Stimulated activated CD8-positive, alpha-beta memory T cell treated with anti-CD3 and anti-CD28 coated beads, Interleukin-12 subunit alpha, Interleukin-12 subunit beta, amount 100 ng/mL, for 4 hours (primary cell): ENCODE results near the gene SLFN11.
A peak's percentile ranks its signal among the peaks of the same experiment; 100 is the strongest.
"Not testable (repeated sequence)": the region's sequence is repeated elsewhere in the genome, so short reads cannot be mapped to it uniquely, and the experiment has no call there.

Experiments used
- DNase-seq: peaks from one replicate; pipeline ENCODE4 v3.0.0-alpha.2; 2020; ENCODE audit warnings: low read depth

SLFN11 gene

GRCh38 chr17:35373534-35373983, at the start of gene SLFN11:
SLFN11 (minus strand) TSS chr17:35373621; CDS start chr17:35363807, 9,814 bp downstream.
- DNase-seq, result peak; percentile 76

- not testable (repeated sequence) for DNase-seq
Observed at GRCh38 chr17:35421069-35421468, 47.6 kb upstream of the SLFN11 start.

DNA sequence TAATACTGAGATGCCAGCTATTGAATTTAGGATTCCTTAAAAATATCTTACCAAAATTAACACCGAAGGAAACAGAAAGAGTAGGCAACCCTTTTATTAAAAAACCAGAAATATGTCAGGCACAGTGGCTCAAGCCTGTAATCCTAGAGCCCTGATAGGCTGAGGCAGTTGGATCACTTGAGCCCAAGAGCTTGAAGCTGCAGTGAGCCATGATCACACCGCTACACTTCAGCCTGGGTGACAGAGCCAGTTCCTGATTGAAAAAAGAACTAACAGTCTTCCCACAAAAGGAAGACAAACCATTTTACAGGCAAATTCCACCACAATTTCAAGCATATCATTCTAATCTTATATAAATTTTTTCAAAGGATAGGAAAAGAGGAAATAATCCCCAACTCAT, 43.2 kb upstream of the SLFN11 start:
- no peak for DNase-seq

- not testable (repeated sequence) for DNase-seq
Observed at GRCh38 chr17:35414707-35415106, 41.3 kb upstream of the SLFN11 start.

GRCh38 chr17:35414247-35414646, 40.8 kb upstream of the SLFN11 start:
- DNase-seq, result no peak

DNA sequence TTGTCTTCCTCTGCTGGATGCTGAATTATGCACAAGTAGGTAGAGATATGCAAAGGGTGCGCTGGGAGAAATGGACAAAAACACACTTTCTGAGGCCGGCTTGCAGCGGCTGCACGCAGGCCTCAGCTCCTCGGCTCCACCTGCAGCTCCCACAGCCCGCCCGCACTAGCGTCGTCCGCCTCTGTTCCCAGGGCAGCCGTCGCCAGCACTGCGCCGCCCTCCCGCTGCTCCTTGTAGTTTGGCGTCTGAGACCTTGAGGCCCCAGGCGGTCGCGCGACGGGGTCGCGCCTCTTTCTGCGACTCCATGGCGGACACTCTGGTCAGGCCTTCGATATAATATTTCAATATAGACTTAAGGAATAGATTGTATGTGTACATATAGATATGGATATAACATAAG, 34.1 kb upstream of the SLFN11 start:
- DNase-seq, result no peak

DNA sequence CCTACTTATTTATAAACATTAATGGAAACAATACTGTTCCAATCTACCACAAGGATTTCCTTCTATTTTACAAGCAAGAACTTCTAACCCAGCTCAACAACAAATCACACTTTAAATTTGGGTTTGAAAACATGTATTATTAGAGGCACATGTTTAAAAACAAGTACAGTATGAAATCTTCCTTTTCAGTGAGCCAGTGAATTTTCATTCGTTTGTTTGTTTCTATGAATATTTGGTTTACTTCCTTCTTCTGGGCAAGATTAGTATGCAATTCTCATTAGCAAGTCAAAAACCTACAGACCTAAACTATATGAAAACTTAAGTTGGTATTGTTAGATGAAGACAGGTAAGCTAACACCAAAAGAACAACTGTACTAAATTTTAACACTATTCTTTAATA, 33.1 kb upstream of the SLFN11 start:
- no peak for DNase-seq

- DNase-seq, result no peak
Observed at GRCh38 chr17:35404360-35404759, 30.9 kb upstream of the SLFN11 start.

- DNase-seq, result not testable (repeated sequence)
Observed at GRCh38 chr17:35393783-35394182, 20.4 kb upstream of the SLFN11 start.

- DNase-seq, result no peak
Observed at GRCh38 chr17:35390663-35391062, 17.2 kb upstream of the SLFN11 start.

DNA sequence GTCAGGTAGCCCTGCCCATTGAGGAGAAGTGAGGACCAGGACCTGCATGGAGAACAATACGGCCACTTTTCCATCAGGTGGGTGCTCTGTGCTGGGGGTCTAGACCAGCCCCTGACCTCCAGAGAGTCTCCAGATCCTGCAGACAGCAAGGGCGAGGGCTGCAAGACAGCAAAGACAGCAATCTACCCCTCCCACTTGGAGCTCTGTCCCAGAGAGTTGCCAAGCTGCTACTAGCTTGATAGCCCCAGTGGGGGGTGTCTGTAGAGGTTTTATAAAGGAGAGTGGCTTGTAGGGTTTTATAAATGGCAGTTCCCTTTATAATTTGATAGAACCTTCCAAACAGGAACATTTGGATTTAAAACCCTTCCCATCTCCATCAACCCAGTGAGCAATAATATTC, 16.7 kb upstream of the SLFN11 start:
- DNase-seq, result no peak

GRCh38 chr17:35387496-35387895, 14.1 kb upstream of the SLFN11 start:
- no peak for DNase-seq

DNA sequence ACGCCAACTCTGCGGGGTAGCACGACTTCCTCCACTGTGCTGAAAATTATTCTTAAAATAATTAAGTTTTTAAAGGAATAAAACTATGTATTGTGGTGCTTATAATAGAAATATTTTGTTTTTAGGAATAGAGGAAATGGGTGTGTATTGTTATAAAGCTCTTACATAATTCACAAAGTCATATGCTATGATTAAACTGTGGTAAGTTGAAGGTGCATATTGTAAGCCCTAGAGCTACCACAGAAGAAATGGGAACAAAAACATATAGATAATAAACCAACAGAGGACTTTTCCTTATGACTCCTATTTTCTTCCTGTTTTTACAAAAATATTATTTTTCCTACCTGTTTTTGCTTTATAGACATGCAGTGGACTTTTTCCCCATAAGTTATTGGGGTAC, 4.3 kb upstream of the SLFN11 start:
- no peak for DNase-seq

- DNase-seq, result no peak
Observed at GRCh38 chr17:35377068-35377467, 3.6 kb upstream of the SLFN11 start.

DNA sequence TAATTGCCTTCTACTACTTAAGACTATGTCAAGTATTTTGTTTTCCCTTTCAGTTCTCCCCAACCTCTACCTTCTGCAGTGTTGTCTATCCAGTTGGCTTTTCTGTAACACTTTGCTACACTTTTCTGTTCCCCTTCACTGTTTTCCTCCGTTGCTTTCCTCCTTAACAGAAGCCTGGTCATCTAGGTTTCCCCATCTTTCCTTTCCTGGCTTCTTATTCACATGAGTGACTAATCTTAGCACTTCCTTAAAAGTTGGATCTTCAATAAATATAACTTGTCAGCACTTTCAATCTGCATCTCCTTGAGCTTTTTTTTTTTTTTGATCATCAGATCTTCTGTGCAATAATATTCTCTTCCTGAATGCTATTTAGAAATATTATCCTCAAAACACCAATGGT, 2.8 kb upstream of the SLFN11 start:
- DNase-seq, result no peak

DNA sequence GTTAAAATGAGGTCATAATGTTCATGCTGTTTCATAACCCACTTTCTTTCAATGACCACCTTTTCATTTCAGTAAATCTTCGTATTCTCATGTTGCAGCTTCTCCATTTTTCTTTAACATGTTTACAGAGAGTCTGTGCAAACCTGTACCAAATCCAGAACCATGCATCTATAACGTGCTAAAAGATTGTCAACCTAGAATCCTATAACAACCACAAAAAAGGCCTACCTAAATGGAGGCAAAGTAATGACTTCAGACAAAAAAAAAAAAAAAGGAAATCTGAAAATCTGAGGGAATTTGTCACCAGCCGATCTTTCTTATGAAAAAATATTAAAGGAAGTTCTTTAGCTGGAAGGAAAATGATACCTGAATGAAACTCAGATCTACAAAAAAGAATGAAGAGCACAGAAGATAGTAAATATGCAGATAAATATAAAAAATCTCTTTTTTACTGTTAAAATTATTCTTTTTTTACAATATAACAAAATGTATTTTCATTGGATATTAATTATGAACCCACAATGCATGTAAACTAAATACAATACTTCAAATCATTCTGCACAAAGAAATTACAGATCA, 1.4 kb upstream of the SLFN11 start:
- DNase-seq, result no peak

- peak; percentile 22 for DNase-seq
Observed at GRCh38 chr17:35373984-35374765, 754 bp upstream of the SLFN11 start.

DNA sequence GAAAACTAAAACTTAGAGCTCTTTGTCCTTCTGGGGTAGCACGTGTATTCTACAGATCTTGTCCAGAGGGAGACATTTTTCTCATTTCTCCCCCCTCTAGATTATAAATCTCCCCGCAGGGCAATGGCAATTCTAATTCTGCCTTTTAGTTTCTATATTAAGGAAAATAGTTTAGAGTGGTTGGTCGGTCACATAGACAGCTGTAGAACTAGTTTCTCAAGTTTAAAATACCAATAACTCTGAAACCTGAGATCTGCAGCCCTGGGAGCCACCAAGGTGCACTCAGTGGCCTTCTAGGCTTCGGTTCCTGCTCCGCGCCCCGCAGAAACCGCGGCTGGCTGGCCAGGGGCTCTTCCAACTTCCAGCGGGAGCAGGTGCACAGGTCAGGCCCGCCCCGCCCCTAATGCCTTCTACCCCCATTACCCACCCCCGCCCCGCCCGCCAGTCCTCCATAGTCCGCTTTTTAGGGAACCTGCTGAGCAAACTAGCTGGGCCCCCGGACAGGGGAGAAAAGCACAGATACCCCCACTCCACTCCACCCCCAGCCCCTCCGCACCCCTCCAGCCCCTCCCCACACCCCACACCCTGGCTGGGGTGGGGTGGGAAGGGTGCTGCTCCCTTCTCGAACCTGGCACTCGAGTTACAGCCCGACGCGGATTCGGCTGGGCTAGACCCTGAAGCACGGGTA, 431 bp downstream of the SLFN11 start:
- DNase-seq, result peak; percentile 8

GRCh38 chr17:35371934-35372333, 1.5 kb downstream of the SLFN11 start:
- DNase-seq, result no peak

GRCh38 chr17:35368081-35368830, 5.2 kb downstream of the SLFN11 start:
- DNase-seq, result no peak

- DNase-seq, result no peak
Observed at GRCh38 chr17:35361027-35361426, 12.4 kb downstream of the SLFN11 start.

- no peak for DNase-seq
Observed at GRCh38 chr17:35359398-35359797, 14.0 kb downstream of the SLFN11 start.
